Spleen (tissue), 7 donors: ENCODE data around the gene C9orf72.

ENCODE experiments used
- CTCF ChIP-seq, 11 experiments: fragments of 200-600 bp in 7 of 11; fragments of 450-650 bp in 4 of 11; sonication (generic) in 4 of 11; IDR thresholded peaks in 8 of 11; conservative IDR thresholded peaks in 3 of 11; 1 replicate in 7 of 11; 2 replicates in 4 of 11; pipeline versions ENCODE4 v1.4.0 to v1.8.0; 2016 to 2021; ENCODE audit warnings: antibody characterized with exemption in 11 of 11, inconsistent platforms in 4 of 11, mild to moderate bottlenecking in 1 of 11
- POLR2AphosphoS5 ChIP-seq, 3 donors: sonication (generic); formaldehyde crosslinking; IDR thresholded peaks; one replicate each; pipeline ENCODE4 v1.5.1; 2017; ENCODE audit warnings: antibody characterized with exemption in 3 of 3
- donor health status: DM: no; HTN: no; CAD: no; lungs with moderate emphysema.
- donor health status: DM: no; HTN: no; CAD: no.
- donor health status: DM: no; HTN: no; CAD: no.

GRCh38 chr9:27564670-27565069, 8.6 kb downstream of the C9orf72 start:
- TF ChIP-seq CTCF (IDR thresholded peaks at IDR 0.05 in 8 of 11, conservative IDR thresholded peaks at IDR 0.05 in 3 of 11) = no peak
- TF ChIP-seq POLR2AphosphoS5 (IDR thresholded peaks at IDR 0.05) = no peak
